Activated CD4-positive, alpha-beta T cell treated with anti-CD3 and anti-CD28 coated beads for 24 hours (primary cell): ENCODE results near the gene INSRR.

Experiments
- DNase-seq, 2 donors: peaks; one replicate each; pipeline ENCODE4 v3.0.0-alpha.2; 2020; ENCODE audit warnings: low read depth in 2 of 2

Gene INSRR

DNA sequence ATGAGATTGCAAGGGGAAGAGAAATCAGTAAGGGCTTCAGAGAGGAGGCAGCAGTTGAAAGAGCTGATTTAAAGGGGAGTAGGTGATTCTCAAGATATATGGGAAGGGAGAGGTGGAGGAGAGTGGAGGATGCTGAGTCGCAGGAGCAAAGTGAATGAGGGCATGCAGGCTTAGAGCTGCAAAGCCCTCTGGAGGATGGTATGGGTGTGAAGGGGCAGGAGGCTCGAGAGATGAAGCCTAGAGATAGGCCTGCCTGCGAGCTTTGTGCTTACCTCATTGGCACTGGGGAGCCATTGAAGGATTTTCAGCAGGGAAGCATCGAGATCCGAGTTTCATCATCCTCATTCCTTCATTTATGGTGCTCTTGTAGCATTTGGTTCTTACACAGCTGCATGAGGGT, 26.5 kb downstream of the INSRR start:
- no peak for DNase-seq

GRCh38 chr1:156828400-156829124, 30.4 kb downstream of the INSRR start:
- DNase-seq: no peak

GRCh38 chr1:156826630-156827029, 32.3 kb downstream of the INSRR start:
- no peak for DNase-seq

DNA sequence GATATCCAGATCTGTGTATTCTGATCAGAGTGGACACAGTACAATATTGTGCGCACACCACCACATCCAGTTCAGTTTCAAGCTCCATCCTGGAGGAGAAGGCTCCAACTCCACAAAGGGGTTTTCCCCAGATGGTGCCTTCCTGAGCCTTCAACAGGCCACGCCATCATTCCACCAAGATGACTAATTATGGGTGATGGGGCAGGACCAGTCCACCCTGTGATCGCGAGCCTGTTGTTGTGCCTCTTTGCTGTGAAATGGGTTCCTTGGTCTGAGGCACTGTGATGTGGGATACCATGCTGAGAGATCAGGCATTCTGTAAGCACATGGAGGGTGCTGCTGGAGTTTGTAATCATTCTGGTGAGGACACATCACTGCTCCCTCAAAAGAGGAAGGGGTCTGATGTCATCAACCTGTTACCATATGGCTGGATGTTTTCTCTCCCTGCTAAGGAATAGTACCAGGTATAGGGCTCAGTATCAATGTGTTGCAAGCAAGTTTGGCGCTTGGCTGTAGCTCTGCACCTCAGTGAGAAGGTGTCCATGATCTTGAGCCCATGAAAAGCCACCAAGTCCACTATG, 35.6 kb downstream of the INSRR start:
- no peak for DNase-seq

DNA sequence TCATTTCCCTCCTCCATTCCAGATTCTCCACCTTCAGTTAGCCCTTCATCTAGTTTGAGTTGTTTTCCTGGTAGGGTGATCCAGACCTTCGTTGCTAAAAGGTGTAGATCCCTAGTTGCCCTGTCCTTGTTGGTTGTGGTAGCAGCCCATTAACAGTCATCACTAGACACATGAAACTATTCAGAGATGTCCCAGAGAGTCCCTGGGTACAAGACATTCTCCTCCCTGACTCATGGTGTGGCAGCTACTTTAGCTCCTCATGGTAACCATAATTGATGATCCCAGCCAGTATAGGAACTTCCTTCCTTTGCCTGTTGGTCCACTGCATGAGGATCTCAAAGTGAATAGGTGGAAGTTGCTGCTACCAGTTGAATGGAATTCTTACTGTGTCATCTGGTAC, 36.2 kb downstream of the INSRR start:
- DNase-seq: no peak

DNA sequence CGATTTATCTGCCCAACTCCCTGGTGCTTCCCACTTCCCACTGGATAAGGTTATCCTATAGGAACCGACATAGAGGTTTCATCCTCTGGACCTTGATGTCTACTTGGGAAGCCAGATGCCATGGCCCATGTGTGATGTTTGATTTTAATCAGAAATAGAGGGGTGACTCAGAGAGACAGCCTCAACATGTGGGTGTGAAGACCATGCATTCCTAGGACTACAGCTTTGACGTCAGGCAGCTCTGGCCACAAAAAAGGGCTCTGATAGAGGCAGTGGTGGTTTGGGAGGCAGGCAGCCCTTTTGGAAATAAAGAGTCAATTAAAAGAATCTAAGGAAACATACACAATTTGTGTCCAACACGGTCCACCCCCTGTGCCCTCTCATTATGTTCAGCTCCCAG, 37.1 kb downstream of the INSRR start:
- DNase-seq: no peak

DNA sequence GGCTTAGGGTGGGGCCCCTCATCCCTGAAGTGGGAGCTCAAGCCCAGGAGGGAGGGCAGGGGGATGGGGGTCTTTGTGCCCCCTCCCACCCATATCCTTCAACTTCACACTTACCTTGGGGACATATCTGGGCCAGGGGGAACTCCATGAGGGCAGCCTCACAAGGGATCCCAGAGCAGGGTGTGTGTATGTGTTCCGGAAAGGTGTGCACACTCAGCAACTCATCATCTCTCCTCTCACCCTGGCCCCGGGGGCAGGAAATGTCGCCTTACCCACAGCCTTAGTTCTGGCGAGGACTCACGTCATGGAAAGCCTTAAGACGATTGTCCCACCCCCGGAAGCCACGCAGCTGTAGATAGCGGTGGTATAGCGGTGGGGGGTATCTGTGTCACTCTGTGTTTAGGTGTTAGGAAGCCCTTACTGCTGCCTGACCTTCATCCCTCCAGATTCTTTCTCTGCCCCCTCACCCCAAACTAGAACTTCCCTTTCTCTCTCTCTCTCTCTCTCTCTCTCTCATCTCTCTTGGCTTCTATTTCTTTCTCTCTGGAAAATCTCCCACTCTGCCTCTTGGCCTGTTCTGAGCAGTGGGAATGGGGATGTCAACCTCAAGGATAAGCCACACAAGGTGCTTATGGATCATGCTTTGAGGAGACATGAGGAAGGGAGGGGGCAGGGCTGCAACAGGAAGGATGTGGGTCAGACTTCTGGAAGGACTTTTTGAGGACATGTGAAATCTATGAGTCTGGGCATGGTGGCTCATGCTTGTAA, 42.2 kb downstream of the INSRR start, which contains the start of gene SH2D2A:
Gene SH2D2A, minus strand, starts transcription at position 288 of the 768 bp plus-strand sequence. Its CDS starts 140 bp downstream, at position 148.
- DNase-seq: peak; percentile 86 to 91

DNA sequence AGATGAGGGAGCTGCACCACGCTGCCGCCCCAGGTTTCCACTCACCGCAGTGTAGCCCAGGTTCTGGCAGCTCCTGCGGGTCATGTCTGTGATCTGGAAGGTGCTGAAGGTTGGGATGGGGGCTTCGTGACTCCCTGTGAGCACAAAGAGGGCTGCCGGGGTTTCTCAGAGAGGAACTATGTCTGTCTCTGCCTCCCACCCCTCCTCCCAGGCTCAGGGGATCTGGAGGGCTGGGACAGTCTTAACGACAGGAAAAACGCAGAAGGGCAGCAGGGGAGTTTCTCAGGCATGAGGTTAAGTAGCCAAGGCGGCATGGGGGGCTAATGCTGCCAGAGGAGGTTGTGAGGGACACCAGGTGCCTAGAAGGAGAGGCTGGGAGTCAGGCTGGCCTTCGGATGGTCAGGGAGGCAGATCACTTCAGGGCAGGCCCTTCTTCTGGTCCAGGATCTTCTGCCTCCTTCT, 42.9 kb downstream of the INSRR start:
- DNase-seq: no peak

DNA sequence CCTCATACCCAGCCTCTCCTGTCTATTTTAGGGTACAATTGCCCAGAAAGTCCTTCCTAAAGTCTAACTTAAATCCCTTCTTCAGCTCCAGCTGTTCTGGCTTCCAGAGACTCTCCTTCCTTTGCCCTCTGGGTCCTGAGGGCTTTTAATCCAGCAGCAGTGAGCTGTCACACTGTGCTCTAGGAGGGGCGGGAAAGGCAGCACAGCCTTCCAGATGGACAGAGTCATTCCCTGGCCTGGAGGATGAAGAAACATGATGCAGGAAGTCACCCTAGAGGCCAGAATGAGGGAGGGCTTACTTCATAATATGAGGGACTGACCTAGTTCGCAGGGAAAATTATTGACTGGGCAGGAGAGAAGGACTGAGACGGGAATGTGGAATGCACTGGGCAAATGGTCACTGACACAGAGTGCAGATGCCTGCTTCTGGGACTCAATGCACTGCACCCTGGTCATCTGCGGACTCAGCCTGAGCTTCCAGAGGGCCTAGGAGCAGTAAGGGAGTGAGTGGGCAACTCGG, 43.5 kb downstream of the INSRR start:
- no peak for DNase-seq

GRCh38 chr1:156814571-156815260, 44.2 kb downstream of the INSRR start:
- DNase-seq: no peak

DNA sequence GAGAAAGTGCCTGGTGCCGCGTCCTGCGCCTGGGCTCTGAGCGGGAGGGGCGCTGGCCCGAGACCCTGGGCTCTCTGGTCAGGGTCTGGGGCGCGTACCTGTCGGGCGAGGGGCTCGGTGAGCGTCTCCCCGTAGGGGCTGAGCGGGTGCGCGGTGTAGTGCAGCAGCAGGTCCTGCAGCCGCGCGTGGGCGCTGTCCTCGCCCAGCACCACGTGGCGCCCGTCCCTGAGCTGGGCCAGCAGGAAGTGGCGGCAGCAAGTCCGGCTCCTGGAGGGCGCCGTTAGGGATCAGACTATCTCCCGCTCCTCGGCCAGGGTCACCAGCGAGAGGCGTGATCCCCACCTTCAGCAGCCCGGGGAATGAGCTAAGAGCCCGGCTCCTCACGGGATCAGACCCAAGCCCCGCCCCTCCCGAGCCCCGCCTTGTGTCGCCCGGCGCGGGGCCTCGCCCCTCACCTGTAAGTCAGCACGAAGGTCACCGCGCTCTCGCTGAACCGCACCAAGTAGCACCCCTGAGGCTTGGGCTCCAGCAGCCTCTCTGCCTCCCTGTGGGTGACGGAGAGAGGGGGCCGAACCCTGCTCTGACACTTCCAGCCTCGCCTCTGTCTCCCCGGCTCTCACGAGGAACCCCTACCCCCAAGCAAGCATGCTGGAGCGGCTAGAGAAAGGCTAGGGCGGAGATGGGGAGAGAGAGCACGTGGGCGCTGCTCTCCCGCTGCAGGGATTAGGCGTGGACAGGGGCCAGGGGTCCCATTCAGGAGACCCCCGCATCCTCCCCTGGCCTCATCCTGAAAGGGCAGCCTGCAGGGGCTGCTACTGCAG, 45.0 kb downstream of the INSRR start:
- DNase-seq: peak; percentile 51 to 75

DNA sequence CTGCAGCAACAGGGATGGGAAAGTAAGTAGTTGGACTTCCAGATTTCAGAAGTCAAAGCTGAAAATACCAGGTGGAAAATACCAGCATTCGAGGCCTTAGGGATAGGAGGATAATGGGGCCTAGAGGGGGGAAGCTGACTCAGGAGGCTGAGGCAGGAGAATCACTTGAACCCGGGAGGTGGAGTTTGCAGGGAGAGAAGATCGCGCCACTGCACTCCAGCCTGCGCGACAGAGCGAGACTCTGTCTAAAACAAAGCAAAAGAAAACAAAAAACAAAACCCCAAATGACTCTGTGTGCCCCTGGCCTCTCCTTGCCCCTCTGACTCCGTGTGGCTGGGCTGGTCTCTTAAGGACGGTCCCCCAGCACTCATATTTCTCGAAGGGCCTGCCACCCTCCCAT, 45.6 kb downstream of the INSRR start:
- no peak for DNase-seq

GRCh38 chr1:156812293-156812990, 46.5 kb downstream of the INSRR start:
- DNase-seq: no peak

- no peak for DNase-seq
Observed at GRCh38 chr1:156811168-156811567, 47.7 kb downstream of the INSRR start.

GRCh38 chr1:156809711-156810366, 49.1 kb downstream of the INSRR start:
- no peak for DNase-seq

DNA sequence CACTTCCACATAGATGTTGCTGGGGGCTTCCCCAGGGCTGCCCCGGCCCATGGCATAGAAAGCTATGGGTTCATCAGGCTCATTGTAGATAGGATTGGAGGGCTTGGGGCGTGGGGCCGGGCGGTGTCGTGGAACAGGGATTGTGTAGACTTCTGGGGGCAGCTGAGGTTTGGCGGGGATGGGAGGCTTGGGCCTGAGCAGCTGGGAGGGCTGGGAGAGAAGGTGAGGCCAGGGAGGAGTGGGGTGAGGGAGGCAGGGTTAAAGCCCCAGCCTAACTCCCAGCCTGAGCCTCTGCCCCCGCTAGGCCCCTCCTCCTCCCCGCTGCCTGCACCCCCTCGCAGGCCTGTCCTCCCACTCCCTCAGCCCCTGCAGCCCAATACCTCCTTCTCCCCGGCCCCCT, 49.6 kb downstream of the INSRR start:
- no peak for DNase-seq

DNA sequence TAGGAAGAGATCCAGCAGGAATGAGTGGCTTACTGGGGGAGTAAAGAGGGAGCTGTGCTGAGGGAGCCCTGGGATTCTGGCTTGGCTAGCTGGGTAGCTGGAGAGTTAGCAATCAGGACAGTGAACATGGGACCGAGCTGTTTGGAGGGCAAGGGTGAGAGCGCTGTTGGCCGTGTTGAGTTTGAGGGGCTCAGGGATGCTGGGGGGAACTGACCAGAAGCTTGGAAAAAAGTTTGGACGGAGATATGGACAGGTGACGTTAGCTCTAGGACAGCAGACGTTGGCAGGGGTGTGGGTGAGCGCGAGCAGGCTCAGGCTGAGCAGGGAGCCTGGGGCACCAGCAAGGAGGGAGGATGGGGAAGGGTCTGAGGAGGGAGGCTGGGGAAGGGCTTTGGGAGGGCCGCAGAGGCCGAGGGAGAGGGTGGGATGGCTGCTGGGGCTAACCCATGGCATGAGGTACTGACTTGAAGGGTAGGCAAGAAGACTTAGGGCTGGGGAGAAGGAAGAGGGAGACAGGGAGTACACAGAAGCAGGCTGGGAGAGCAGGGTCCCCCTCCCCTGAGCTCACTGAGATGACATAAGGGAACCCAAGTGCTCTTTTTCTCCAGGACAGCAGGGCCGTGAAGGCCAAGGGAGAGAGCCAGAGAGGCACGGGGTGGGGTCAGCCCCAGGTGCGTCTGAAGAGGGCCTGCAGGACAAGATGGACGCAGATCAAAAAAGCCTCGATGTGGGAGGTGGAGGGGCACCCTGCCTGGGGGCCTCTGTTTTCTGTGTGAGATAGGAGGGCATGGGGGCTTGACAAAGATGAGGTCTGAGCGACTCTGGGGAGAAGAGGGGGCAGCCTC, 50.5 kb downstream of the INSRR start:
- DNase-seq: no peak

DNA sequence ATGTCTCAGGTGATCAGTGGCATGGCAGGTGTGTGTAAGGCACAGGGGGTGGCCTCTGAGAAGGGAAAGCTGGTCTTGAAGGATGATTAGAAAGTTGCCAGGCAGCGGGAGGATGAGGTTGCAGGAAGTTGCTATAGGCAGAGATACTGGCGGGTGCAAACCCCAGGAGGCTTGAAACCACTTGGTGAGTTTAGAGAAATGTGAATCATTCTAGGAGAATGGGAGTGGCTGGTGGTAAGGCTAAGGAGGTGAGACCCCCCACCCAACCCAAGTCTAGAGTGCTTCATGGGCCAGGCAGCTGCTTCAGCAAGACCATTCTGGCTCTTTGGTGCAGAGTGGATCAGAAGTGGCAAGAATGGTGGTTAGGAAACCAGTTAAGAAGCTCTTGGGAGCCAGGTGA, 51.3 kb downstream of the INSRR start:
- DNase-seq: no peak
